HCT116 (cell line): Measurements from ENCODE around the gene TNFRSF19.

Experiments used
- ATF3 ChIP-seq: IDR thresholded peaks from 2 replicates; pipeline ENCODE4 v1.6.1; 2012
- CEBPB ChIP-seq: IDR thresholded peaks from 2 replicates; pipeline ENCODE4 v1.6.1; 2012; ENCODE audit warnings: low read depth
- CTCF ChIP-seq, 3 experiments: fragments of 200-600 bp in 1 of 3; sonication (generic) in 1 of 3; IDR thresholded peaks in 2 of 3; conservative IDR thresholded peaks in 1 of 3; 2 replicates each; pipeline ENCODE4 v1.5.1; 2012 to 2017; ENCODE audit warnings: low read depth in 2 of 3, low read length in 2 of 3, antibody characterized with exemption in 1 of 3, borderline replicate concordance in 1 of 3, control low read depth in 1 of 3, mild to moderate bottlenecking in 1 of 3, mixed read lengths in 1 of 3, mixed run types in 1 of 3, moderate library complexity in 1 of 3; ENCODE audit not compliant: insufficient read depth in 1 of 3
- EGR1 ChIP-seq: IDR thresholded peaks from 2 replicates; pipeline ENCODE4 v1.6.1; 2012; ENCODE audit warnings: low read depth
- POLR2A ChIP-seq: IDR thresholded peaks from 2 replicates; pipeline ENCODE4 v1.7.0; 2011; ENCODE audit warnings: borderline replicate concordance; ENCODE audit not compliant: insufficient read depth, insufficient read length; ENCODE audit errors: extremely low read depth
- POLR2AphosphoS5 ChIP-seq: IDR thresholded peaks from 2 replicates; pipeline ENCODE4 v1.6.1; 2011; ENCODE audit warnings: mild to moderate bottlenecking, low read depth, low read length, moderate library complexity
- RAD21 ChIP-seq: IDR thresholded peaks from 2 replicates; pipeline ENCODE4 v1.6.1; 2012; ENCODE audit warnings: low read depth, mild to moderate bottlenecking
- REST ChIP-seq: IDR thresholded peaks from 2 replicates; pipeline ENCODE4 v1.6.1; 2012; ENCODE audit warnings: low read depth
- SIN3A ChIP-seq: IDR thresholded peaks from 2 replicates; pipeline ENCODE4 v1.6.1; 2012; ENCODE audit warnings: low read depth
- SP1 ChIP-seq: IDR thresholded peaks from 2 replicates; pipeline ENCODE4 v1.6.1; 2012; ENCODE audit warnings: low read depth
- TCF7L2 ChIP-seq: IDR thresholded peaks from 2 replicates; pipeline ENCODE4 v1.7.0; 2011; ENCODE audit warnings: borderline replicate concordance, inconsistent platforms; ENCODE audit not compliant: insufficient read depth, insufficient read length; ENCODE audit errors: extremely low read depth

GRCh38 chr13:23707674-23708073 is 137.5 kb downstream of the TNFRSF19 start:
- TF ChIP-seq POLR2A (no peak), CTCF (IDR thresholded peaks at IDR 0.05 in 2 of 3, conservative IDR thresholded peaks at IDR 0.05 in 1 of 3; ENCODE audit: borderline replicate concordance in 1 of 3, insufficient read depth in 1 of 3, low read depth in 2 of 3, low read length in 2 of 3) (peak; percentile 15 to 39 (median 19); a peak in 3 of 6 replicates), SIN3A (no peak), TCF7L2 (no peak), CEBPB (no peak), RAD21 (peak; percentile 41), EGR1 (no peak), SP1 (no peak), ATF3 (no peak), POLR2AphosphoS5 (no peak), REST (no peak)
